ENCODE measurements around the gene HDGFL1. TPM values are rescaled to one million over a fixed set of nuclear protein-coding genes. Genes with fewer than 3 reads are reported as not detected.

Gene HDGFL1
- total RNA-seq, 2 donors from 2014 or later = not detected

GRCh38 chr6:22556266-22556665 is 13.1 kb upstream of the HDGFL1 start:
- H3K4me1 ChIP-seq (ENCODE audit: control insufficient read depth in 1 of 2, low read depth in 2 of 2) = peaks cover 5 to 18% of the 10 kb centered on the region in 2 donors
- ATAC-seq (ENCODE audit: insufficient number of reproducible peaks, low FRiP score, low read depth) (no peak), DNase-seq (ENCODE audit: low spot score) (no peak)
- H3K4me3 ChIP-seq = no peak overlapping the region
- H3K27ac ChIP-seq = no peak overlapping the region
- H3K9me3 ChIP-seq = no peaks in the 10 kb centered on the region
- H3K27me3 ChIP-seq (replicated peaks; ENCODE audit: insufficient read depth) = no peaks in the 10 kb centered on the region
- H3K36me3 ChIP-seq = no peaks in the 10 kb centered on the region
- no peak for TF ChIP-seq CTCF (IDR thresholded peaks at IDR 0.05)

- H3K4me1 ChIP-seq (ENCODE audit: control insufficient read depth in 1 of 2, low read depth in 2 of 2) = peaks cover 5 to 13% of the 10 kb centered on the region in 2 donors
- H3K27ac ChIP-seq = no peak overlapping the region
- H3K9me3 ChIP-seq = no peaks in the 10 kb centered on the region
- no peaks in the 10 kb centered on the region for H3K27me3 ChIP-seq (replicated peaks; ENCODE audit: insufficient read depth)
- no peak for TF ChIP-seq CTCF (IDR thresholded peaks at IDR 0.05)
- H3K36me3 ChIP-seq = no peaks in the 10 kb centered on the region
- no peak overlapping the region for H3K4me3 ChIP-seq
- DNase-seq (ENCODE audit: low spot score) = no peak
- no peak for ATAC-seq (ENCODE audit: insufficient number of reproducible peaks, low FRiP score, low read depth)
Measured at GRCh38 chr6:22557007-22557406, 12.4 kb upstream of the HDGFL1 start.

DNA sequence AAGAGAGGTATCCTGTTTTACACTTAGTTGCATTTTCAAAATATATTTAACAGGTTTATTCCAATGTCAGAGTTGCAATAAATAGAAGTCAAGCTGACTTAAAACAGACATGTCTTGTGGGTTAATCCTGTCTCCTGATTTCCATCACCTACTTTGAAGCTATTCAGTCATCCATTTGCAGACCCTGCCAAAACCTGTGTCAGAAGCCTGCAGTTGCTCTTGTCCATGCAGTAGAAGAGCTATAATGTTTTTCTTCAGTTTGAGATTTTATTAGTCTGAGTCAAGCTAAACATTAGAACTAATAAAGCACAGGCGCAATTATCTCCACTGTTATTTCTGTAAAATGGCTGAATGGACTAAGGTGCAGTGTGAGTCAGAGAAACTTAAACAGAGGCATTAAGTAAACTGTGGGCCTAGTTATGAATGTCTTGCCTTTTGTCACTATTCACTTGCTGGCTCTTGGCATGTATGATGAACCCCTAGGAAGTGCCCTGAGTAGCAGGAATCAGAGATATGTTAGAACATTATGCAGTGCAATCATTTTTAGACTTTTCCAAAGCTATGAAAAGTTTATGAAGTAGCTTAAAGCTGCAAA is 11.0 kb upstream of the HDGFL1 start:
- H3K36me3 ChIP-seq = no peaks in the 10 kb centered on the region
- no peak for DNase-seq (ENCODE audit: low spot score)
- no peak for ATAC-seq (ENCODE audit: insufficient number of reproducible peaks, low FRiP score, low read depth)
- H3K9me3 ChIP-seq = no peaks in the 10 kb centered on the region
- H3K27ac ChIP-seq = no peak overlapping the region
- H3K4me1 ChIP-seq (ENCODE audit: control insufficient read depth in 1 of 2, low read depth in 2 of 2) = peaks cover 5 to 13% of the 10 kb centered on the region in 2 donors
- TF ChIP-seq CTCF (IDR thresholded peaks at IDR 0.05) = no peak
- no peaks in the 10 kb centered on the region for H3K27me3 ChIP-seq (replicated peaks; ENCODE audit: insufficient read depth)
- no peak overlapping the region for H3K4me3 ChIP-seq

DNA sequence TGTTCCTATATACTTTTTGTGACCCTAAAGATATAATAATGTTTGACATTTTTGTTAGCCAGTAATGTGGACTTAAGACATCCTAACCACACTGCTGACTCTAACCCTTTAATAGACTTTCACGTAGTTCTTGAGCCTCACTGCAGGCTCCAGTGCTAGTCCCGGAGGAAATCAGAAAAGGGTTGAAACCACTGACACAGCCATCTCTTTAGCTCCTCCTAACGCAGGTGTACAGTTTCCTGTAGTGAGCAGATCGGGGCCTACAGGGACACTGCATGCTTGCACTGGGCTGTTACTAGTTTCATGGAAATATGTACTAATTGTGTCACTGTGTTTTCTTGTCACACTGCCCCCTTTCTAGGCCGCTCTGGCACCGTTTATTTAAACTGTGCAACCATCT is 512 bp upstream of the HDGFL1 start:
- Histone ChIP-seq H3K4me1 (ENCODE audit: control insufficient read depth in 1 of 2, low read depth in 2 of 2) (no peaks in the 10 kb centered on the region), H3K4me3 (no peak overlapping the region), H3K27me3 (replicated peaks; ENCODE audit: insufficient read depth) (no peaks in the 10 kb centered on the region), H3K36me3 (no peaks in the 10 kb centered on the region), H3K27ac (no peak overlapping the region), H3K9me3 (no peaks in the 10 kb centered on the region)
- no peak for ATAC-seq (ENCODE audit: insufficient number of reproducible peaks, low FRiP score, low read depth)
- no peak for TF ChIP-seq CTCF (IDR thresholded peaks at IDR 0.05)
- no peak for DNase-seq (ENCODE audit: low spot score)

- Histone ChIP-seq H3K4me1 (ENCODE audit: control insufficient read depth in 1 of 2, low read depth in 2 of 2) (no peaks in the 10 kb centered on the region), H3K9me3 (no peaks in the 10 kb centered on the region), H3K27ac (no peak overlapping the region), H3K36me3 (no peaks in the 10 kb centered on the region), H3K27me3 (replicated peaks; ENCODE audit: insufficient read depth) (no peaks in the 10 kb centered on the region), H3K4me3 (no peak overlapping the region)
- DNase-seq (ENCODE audit: low spot score) (no peak), ATAC-seq (ENCODE audit: insufficient number of reproducible peaks, low FRiP score, low read depth) (no peak)
- TF ChIP-seq CTCF (IDR thresholded peaks at IDR 0.05) = no peak
Measured at GRCh38 chr6:22570185-22570551, 802 bp downstream of the HDGFL1 start.
